HL-60 (cell line): ENCODE data around the gene BCDIN3D.

Experiments used
- DNase-seq, 2 experiments: peaks; one replicate each; pipeline ENCODE4 v3.0.0-alpha.2; 2010 to 2020; ENCODE audit warnings: low read depth in 1 of 2, low spot score in 1 of 2
- H3K27ac ChIP-seq: fragments of 250-450 bp; sonication (Bioruptor Pico); replicated peaks from 2 replicates; pipeline ENCODE4 v1.5.1; 2020; ENCODE audit warnings: mild to moderate bottlenecking, moderate library complexity
- H3K27me3 ChIP-seq: fragments of 250-450 bp; sonication (Bioruptor Pico); 2 replicates; pipeline ENCODE4 v1.5.1; 2021; ENCODE audit warnings: mild to moderate bottlenecking, moderate library complexity; ENCODE audit not compliant: insufficient read depth, poor library complexity, severe bottlenecking
- H3K4me3 ChIP-seq: replicated peaks from 2 replicates; pipeline ENCODE4 v1.5.1; 2011; ENCODE audit warnings: mild to moderate bottlenecking, control low read depth, low read length; ENCODE audit not compliant: insufficient read depth
- CTCF ChIP-seq: IDR thresholded peaks from one replicate; pipeline ENCODE4 v1.5.1; 2011; ENCODE audit warnings: low read length, control low read depth, inconsistent platforms; ENCODE audit not compliant: insufficient read depth
- GABPA ChIP-seq: IDR thresholded peaks from 2 replicates; pipeline ENCODE4 v1.6.1; 2012; ENCODE audit warnings: low read depth
- POLR2AphosphoS5 ChIP-seq: IDR thresholded peaks from 2 replicates; pipeline ENCODE4 v1.6.1; 2012; ENCODE audit warnings: low read depth
- REST ChIP-seq: IDR thresholded peaks from 2 replicates; pipeline ENCODE4 v1.6.1; 2012; ENCODE audit warnings: low read depth; ENCODE audit not compliant: insufficient replicate concordance
- SPI1 ChIP-seq: IDR thresholded peaks from 2 replicates; pipeline ENCODE4 v1.6.1; 2012; ENCODE audit warnings: low read depth, mild to moderate bottlenecking, borderline replicate concordance

Gene BCDIN3D

GRCh38 chr12:49888461-49889151 is 45.7 kb upstream of the BCDIN3D start:
- TF ChIP-seq GABPA (no peak), CTCF (no peak), POLR2AphosphoS5 (no peak), REST (no peak), SPI1 (no peak)
- no peak overlapping the region for H3K27ac ChIP-seq
- no peak for DNase-seq
- H3K27me3 ChIP-seq = no peaks in the 10 kb centered on the region
- H3K4me3 ChIP-seq = no peak overlapping the region

- H3K27me3 ChIP-seq = peaks cover 2% of the 10 kb centered on the region
- DNase-seq = no peak
- TF ChIP-seq SPI1 (no peak), GABPA (no peak), REST (no peak), CTCF (no peak)
- no peak overlapping the region for H3K27ac ChIP-seq
- H3K4me3 ChIP-seq = no peak overlapping the region
Observed at GRCh38 chr12:49887536-49888401, 44.9 kb upstream of the BCDIN3D start.

GRCh38 chr12:49887091-49887490 is 44.2 kb upstream of the BCDIN3D start:
- Histone ChIP-seq H3K27ac (no peak overlapping the region), H3K27me3 (peaks cover 2% of the 10 kb centered on the region), H3K4me3 (no peak overlapping the region)
- TF ChIP-seq CTCF = no peak
- TF ChIP-seq REST = no peak
- no peak for TF ChIP-seq SPI1
- TF ChIP-seq POLR2AphosphoS5 = no peak
- TF ChIP-seq GABPA = no peak
- DNase-seq = no peak
